H1 (cell line): ENCODE data around the gene NMB. TPM values are rescaled to one million over a fixed set of nuclear protein-coding genes. Genes with fewer than 3 reads are reported as not detected.

Source experiments
- CTCF ChIA-PET: fragments of 300-600 bp; sonication (Branson Sonifier 250); formaldehyde crosslinking; loops from one replicate; lab custom pipeline; 2021; ENCODE audit not compliant: partially characterized antibody; lab: Charles Lee
- POLR2A ChIA-PET: fragments of 300-600 bp; sonication (Branson Sonifier 250); formaldehyde crosslinking; loops from one replicate; lab custom pipeline; 2021; ENCODE audit warnings: inconsistent platforms; ENCODE audit not compliant: partially characterized antibody; lab: Charles Lee
- DNase-seq, 2 experiments: peaks; one replicate each; pipeline versions ENCODE4 v3.0.0 to v3.0.0-alpha.2; 2010 to 2022; ENCODE audit warnings: low spot score in 2 of 2, low read depth in 1 of 2, mixed read lengths in 1 of 2
- FAIRE-seq: peaks from 2 replicates; lab custom pipeline; 2011; peaks lifted over from hg19 to GRCh38; lab: Jason Lieb, UNC
- H2AFZ ChIP-seq: 2 replicates; pipeline ENCODE4 v1.8.1; 2012; ENCODE audit warnings: low read length, inconsistent platforms
- H2AK5ac ChIP-seq: 2 replicates; pipeline ENCODE4 v1.6.1; 2013; ENCODE audit warnings: low read depth, low read length
- H2BK120ac ChIP-seq: replicated peaks from 2 replicates; pipeline ENCODE3; 2013; ENCODE audit warnings: low read depth, low read length, inconsistent platforms
- H2BK12ac ChIP-seq: 2 replicates; pipeline ENCODE4 v1.6.1; 2013; ENCODE audit warnings: low read depth, low read length
- H2BK15ac ChIP-seq: 2 replicates; pipeline ENCODE4 v1.6.1; 2013; ENCODE audit warnings: low read length
- H2BK20ac ChIP-seq: 2 replicates; pipeline ENCODE4 v1.6.1; 2013; ENCODE audit warnings: low read length
- H2BK5ac ChIP-seq: 2 replicates; pipeline ENCODE4 v1.6.1; 2013; ENCODE audit warnings: low read depth, low read length
- H3K14ac ChIP-seq: 2 replicates; pipeline ENCODE4 v1.6.1; 2013; ENCODE audit warnings: inconsistent platforms; ENCODE audit not compliant: insufficient read length
- H3K18ac ChIP-seq: 2 replicates; pipeline ENCODE4 v1.6.1; 2013; ENCODE audit warnings: low read length; ENCODE audit errors: extremely low read depth
- H3K23ac ChIP-seq: 2 replicates; pipeline ENCODE4 v1.6.1; 2013; ENCODE audit warnings: inconsistent platforms; ENCODE audit not compliant: insufficient read length
- H3K23me2 ChIP-seq: 2 replicates; pipeline ENCODE4 v1.6.1; 2013; ENCODE audit warnings: low read depth, low read length
- H3K27ac ChIP-seq: 2 replicates; pipeline ENCODE4 v1.6.1; 2011; ENCODE audit warnings: low read depth, low read length, inconsistent platforms
- H3K27me3 ChIP-seq, 4 experiments: replicated peaks in 1 of 4; 1 replicate in 1 of 4; 2 replicates in 3 of 4; pipeline versions ENCODE4 v1.6.1 to v1.8.1; 2011 to 2013; ENCODE audit warnings: low read length in 3 of 4, mild to moderate bottlenecking in 3 of 4, inconsistent platforms in 2 of 4, mixed read lengths in 2 of 4, moderate library complexity in 1 of 4; ENCODE audit not compliant: control insufficient read depth in 3 of 4, insufficient read depth in 3 of 4; ENCODE audit errors: extremely low read depth in 1 of 4
- H3K36me3 ChIP-seq, 4 experiments: 2 replicates each; pipeline versions ENCODE4 v1.6.1 to v1.8.1; 2011 to 2013; ENCODE audit warnings: mild to moderate bottlenecking in 4 of 4, low read length in 3 of 4, moderate library complexity in 2 of 4, control low read depth in 1 of 4, inconsistent platforms in 1 of 4; ENCODE audit not compliant: insufficient read depth in 4 of 4, control insufficient read depth in 2 of 4
- H3K4ac ChIP-seq: replicated peaks from 2 replicates; pipeline ENCODE3; 2013; ENCODE audit warnings: low read length, low read depth, mixed read lengths, inconsistent platforms; ENCODE audit not compliant: insufficient read length
- H3K4me1 ChIP-seq, 4 experiments: replicated peaks in 1 of 4; 1 replicate in 1 of 4; 2 replicates in 3 of 4; pipeline versions ENCODE4 v1.6.1 to v1.8.1; 2011 to 2013; ENCODE audit warnings: low read length in 3 of 4, inconsistent platforms in 2 of 4, mixed read lengths in 1 of 4; ENCODE audit not compliant: insufficient read depth in 4 of 4, control insufficient read depth in 3 of 4
- H3K4me2 ChIP-seq, 2 experiments: 2 replicates each; pipeline versions ENCODE4 v1.6.1 to v1.8.1; 2011 to 2013; ENCODE audit warnings: low read depth in 2 of 2, low read length in 2 of 2, control low read depth in 1 of 2, inconsistent platforms in 1 of 2, mild to moderate bottlenecking in 1 of 2; ENCODE audit not compliant: insufficient read depth in 1 of 2
- H3K4me3 ChIP-seq, 4 experiments: fragments of 200-600, 300-600 bp in 1 of 4; sonication (generic), shearing (Covaris generic), sonication (Bioruptor Twin) in 1 of 4; 2 replicates each; pipeline versions ENCODE4 v1.5.1 to v1.8.1; 2011 to 2016; ENCODE audit warnings: low read length in 4 of 4, low read depth in 3 of 4, control low read depth in 2 of 4, inconsistent platforms in 2 of 4, mild to moderate bottlenecking in 2 of 4, mixed read lengths in 1 of 4, moderate library complexity in 1 of 4; ENCODE audit not compliant: insufficient read depth in 2 of 4; ENCODE audit errors: extremely low read depth in 1 of 4
- H3K56ac ChIP-seq: replicated peaks from 2 replicates; pipeline ENCODE3; 2013; ENCODE audit warnings: low read depth, mild to moderate bottlenecking, mixed read lengths, low read length, inconsistent platforms; ENCODE audit not compliant: insufficient read length
- H3K79me1 ChIP-seq: 2 replicates; pipeline ENCODE4 v1.6.1; 2013; ENCODE audit warnings: low read depth, low read length, control low read depth
- H3K79me2 ChIP-seq, 2 experiments: 2 replicates each; pipeline versions ENCODE4 v1.6.1 to v1.8.1; 2012 to 2013; ENCODE audit warnings: low read length in 2 of 2, mild to moderate bottlenecking in 2 of 2, inconsistent platforms in 1 of 2; ENCODE audit not compliant: insufficient read depth in 2 of 2, control insufficient read depth in 1 of 2
- H3K9ac ChIP-seq, 4 experiments: replicated peaks in 1 of 4; 1 replicate in 1 of 4; 2 replicates in 3 of 4; pipeline versions ENCODE4 v1.6.1 to v1.8.1; 2011 to 2013; ENCODE audit warnings: low read depth in 3 of 4, low read length in 3 of 4, control low read depth in 2 of 4, mild to moderate bottlenecking in 2 of 4, moderate library complexity in 2 of 4, inconsistent platforms in 1 of 4; ENCODE audit errors: extremely low read depth in 1 of 4
- H3K9me3 ChIP-seq, 2 experiments: 2 replicates each; pipeline versions ENCODE4 v1.6.1 to v1.8.1; 2012 to 2013; ENCODE audit warnings: mild to moderate bottlenecking in 2 of 2, moderate library complexity in 2 of 2, control low read depth in 1 of 2, inconsistent platforms in 1 of 2, low read depth in 1 of 2, low read length in 1 of 2, mixed read lengths in 1 of 2; ENCODE audit not compliant: insufficient read depth in 2 of 2
- H4K20me1 ChIP-seq, 2 experiments: replicated peaks in 1 of 2; 2 replicates each; pipeline versions ENCODE3 to v1.8.1; 2011 to 2013; ENCODE audit warnings: inconsistent platforms in 2 of 2, low read length in 2 of 2, mild to moderate bottlenecking in 1 of 2; ENCODE audit not compliant: insufficient read depth in 2 of 2, control insufficient read depth in 1 of 2
- H4K5ac ChIP-seq: 2 replicates; pipeline ENCODE4 v1.6.1; 2013; ENCODE audit warnings: low read length, low read depth, mixed read lengths, inconsistent platforms; ENCODE audit not compliant: insufficient read length
- H4K8ac ChIP-seq: 2 replicates; pipeline ENCODE4 v1.8.0; 2013; ENCODE audit warnings: mild to moderate bottlenecking, moderate library complexity, low read length, inconsistent platforms; ENCODE audit not compliant: insufficient read depth; ENCODE audit errors: extremely low read depth
- H4K91ac ChIP-seq: replicated peaks from 2 replicates; pipeline ENCODE3; 2013; ENCODE audit warnings: low read length, mixed read lengths, inconsistent platforms; ENCODE audit not compliant: insufficient read length
- CBX8 ChIP-seq: fragments of 300-800, 300-1000 bp; sonication (generic); IDR thresholded peaks from 2 replicates; pipeline ENCODE4 v1.7.1; 2016; ENCODE audit warnings: low read depth, low read length, borderline replicate concordance
- CEBPB ChIP-seq: IDR thresholded peaks from 2 replicates; pipeline ENCODE4 v1.6.1; 2012; ENCODE audit warnings: low read depth, low read length
- CHD1 ChIP-seq: IDR thresholded peaks from 2 replicates; pipeline ENCODE4 v1.6.1; 2012; ENCODE audit warnings: low read depth, low read length, improper control_type of control experiment
- CTBP2 ChIP-seq: IDR thresholded peaks from 2 replicates; pipeline ENCODE4 v1.7.0; 2011; ENCODE audit warnings: borderline replicate concordance, mild to moderate bottlenecking, moderate library complexity, mixed read lengths, low read length; ENCODE audit not compliant: insufficient read depth, insufficient read length
- KDM5A ChIP-seq: fragments of 200-600 bp; IDR thresholded peaks from 2 replicates; pipeline ENCODE4 v1.7.1; 2012; ENCODE audit warnings: mild to moderate bottlenecking, low read length, inconsistent platforms, mixed read lengths
- POLR2AphosphoS5 ChIP-seq: IDR thresholded peaks from 2 replicates; pipeline ENCODE4 v1.6.1; 2011; ENCODE audit warnings: low read depth, low read length
- RAD21 ChIP-seq, 2 experiments: IDR thresholded peaks in 1 of 2; conservative IDR thresholded peaks in 1 of 2; 2 replicates each; pipeline ENCODE4 v1.6.1; 2011; ENCODE audit warnings: low read depth in 2 of 2, low read length in 2 of 2, improper control_type of control experiment in 1 of 2, inconsistent platforms in 1 of 2, mild to moderate bottlenecking in 1 of 2, moderate library complexity in 1 of 2
- RNF2 ChIP-seq: fragments of 200-900, 300-1000 bp; sonication (generic); IDR thresholded peaks from 2 replicates; pipeline ENCODE4 v1.7.1; 2016; ENCODE audit warnings: borderline replicate concordance, low read depth, mild to moderate bottlenecking, antibody characterized with exemption, low read length; ENCODE audit not compliant: poor library complexity, severe bottlenecking; ENCODE audit errors: missing control alignments
- SP1 ChIP-seq: IDR thresholded peaks from 2 replicates; pipeline ENCODE4 v1.6.1; 2011; ENCODE audit warnings: low read depth, low read length
- SRF ChIP-seq: IDR thresholded peaks from 2 replicates; pipeline ENCODE4 v1.6.1; 2011; ENCODE audit warnings: mild to moderate bottlenecking, low read depth, low read length, moderate library complexity
- YY1 ChIP-seq: IDR thresholded peaks from 2 replicates; pipeline ENCODE4 v1.6.1; 2011; ENCODE audit warnings: low read depth, mild to moderate bottlenecking, low read length
- WGBS, 2 experiments: shearing (Covaris generic) in 1 of 2; methylation state at CpG; one replicate each; pipeline versions ENCODE4 v1.1.6 to v1.1.7; 2013 to 2015; ENCODE audit warnings: low lambda C conversion rate in 2 of 2, mixed read lengths in 2 of 2, inconsistent platforms in 1 of 2, low coverage in 1 of 2, missing lambda C conversion rate in 1 of 2; ENCODE audit not compliant: insufficient replicate concordance in 2 of 2, insufficient coverage in 1 of 2, insufficient read length in 1 of 2; ENCODE audit errors: extremely low coverage in 1 of 2, missing lambda C conversion rate in 1 of 2; 5-methylcytosine and 5-hydroxymethylcytosine counted together
- polyA plus RNA-seq, 7 experiments: library from polyadenylated mRNA; depleted of rRNA in 3 of 7; stranded (reverse) in 5 of 7; unstranded in 2 of 7; fragments of >200 nt in 5 of 7; fragments of 200-250 nt in 2 of 7; gene quantifications; 1 replicate in 5 of 7; 2 replicates in 1 of 7; 4 replicates in 1 of 7; pipeline versions ENCODE4 v1.2.1 to v1.2.3, GENCODE V29; 2011 to 2013; ENCODE audit warnings: missing spikeins in 2 of 7, mixed read lengths in 2 of 7
- total RNA-seq: library from RNA; stranded (reverse); fragmentation: NEBNext Ultra II Directional; extraction: Animal tissue kit (Norgen Biotek cat#: 25700); gene quantifications from 2 replicates; pipeline ENCODE4 v1.2.1, GENCODE V29; 2021
- TF ChIP-seq, protein P1 (sequence below): IDR thresholded peaks from 2 replicates; pipeline ENCODE4 v1.6.1; 2012; ENCODE audit warnings: low read length, inconsistent platforms

Gene NMB
- total and polyA plus RNA-seq, 2 of the 8 experiments (the other 6 are each of a cell fraction or from before 2014, with no cell fraction given) = 9.3 to 13.6 TPM

DNA sequence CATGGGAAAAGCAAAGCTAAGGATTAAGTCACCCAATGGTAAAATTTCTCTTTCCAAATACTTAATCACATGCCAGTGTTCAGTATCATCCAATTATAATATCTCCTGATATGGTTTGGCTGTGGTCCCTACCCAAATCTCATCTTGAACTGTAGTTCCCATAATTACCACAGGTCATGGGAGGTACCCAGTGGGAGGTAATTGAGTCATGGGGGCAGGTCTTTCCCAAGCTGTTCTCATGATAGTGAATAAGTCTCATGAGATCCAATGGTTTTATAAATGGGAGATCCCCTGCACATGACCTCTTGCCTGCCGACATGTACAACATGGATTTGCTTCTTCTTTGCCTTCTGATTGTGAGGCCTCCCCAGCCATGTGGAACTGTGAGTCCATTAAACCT is 26.1 kb upstream of the NMB start:
- no peak for FAIRE-seq
- no peak overlapping the region for H3K4me3 ChIP-seq
- no peaks in the 10 kb centered on the region; the same call in 1 of the 2 replicates for H3K79me1 ChIP-seq
- no peak overlapping the region for H2BK5ac ChIP-seq
- no peaks in the 10 kb centered on the region for H3K9me3 ChIP-seq
- peaks cover 2 to 64% (median 18%) of the 10 kb centered on the region in 4 experiments; a peak in 6 of 8 replicates for H3K36me3 ChIP-seq
- 59% methylated on average over 1 of the region's 1 CpG; no CpG with 5 or more reads in 1 of the 2 experiments for WGBS, 2 experiments
- no peaks in the 10 kb centered on the region for H3K27me3 ChIP-seq
- no peak overlapping the region for H2BK120ac ChIP-seq
- H3K4ac ChIP-seq = no peak overlapping the region
- no peak for DNase-seq
- no peak overlapping the region for H3K18ac ChIP-seq
- no peak overlapping the region for H2BK20ac ChIP-seq
- no peak overlapping the region for H2AK5ac ChIP-seq
- no peak overlapping the region for H3K14ac ChIP-seq
- no peaks in the 10 kb centered on the region for H3K4me1 ChIP-seq
- H3K4me2 ChIP-seq = no peak overlapping the region
- H4K20me1 ChIP-seq = peaks cover 0 to 1% of the 10 kb centered on the region in 2 experiments
- no peak overlapping the region for H2BK15ac ChIP-seq
- H2AFZ ChIP-seq = no peak overlapping the region
- no peak overlapping the region for H4K8ac ChIP-seq
- no peak overlapping the region for H2BK12ac ChIP-seq
- H3K56ac ChIP-seq = no peak overlapping the region
- no peaks in the 10 kb centered on the region for H3K23me2 ChIP-seq
- H3K79me2 ChIP-seq = 0 out of 4 replicates have a peak, but pooled peaks cover 0 to 4% of the 10 kb centered on the region in 2 experiments
- ChIA-PET POLR2A (interaction anchor here (1.2 kb wide), 1 partner anchor 106 kb away, joined by 4 read pairs; no protein-coding TSS in a partner anchor), CTCF (no interaction called here)
- H4K5ac ChIP-seq = no peak overlapping the region
- H4K91ac ChIP-seq = no peak overlapping the region
- no peak overlapping the region for H3K9ac ChIP-seq
- H3K23ac ChIP-seq = no peak overlapping the region
- H3K27ac ChIP-seq = no peak overlapping the region
- TF ChIP-seq RAD21 (IDR thresholded peaks at IDR 0.05 in 1 of 2, conservative IDR thresholded peaks at IDR 0.05 in 1 of 2; ENCODE audit: low read depth in 2 of 2, low read length in 2 of 2) = no peak
- no peak for TF ChIP-seq KDM5A
- TF ChIP-seq RNF2 = no peak
- TF ChIP-seq, protein P1, sequence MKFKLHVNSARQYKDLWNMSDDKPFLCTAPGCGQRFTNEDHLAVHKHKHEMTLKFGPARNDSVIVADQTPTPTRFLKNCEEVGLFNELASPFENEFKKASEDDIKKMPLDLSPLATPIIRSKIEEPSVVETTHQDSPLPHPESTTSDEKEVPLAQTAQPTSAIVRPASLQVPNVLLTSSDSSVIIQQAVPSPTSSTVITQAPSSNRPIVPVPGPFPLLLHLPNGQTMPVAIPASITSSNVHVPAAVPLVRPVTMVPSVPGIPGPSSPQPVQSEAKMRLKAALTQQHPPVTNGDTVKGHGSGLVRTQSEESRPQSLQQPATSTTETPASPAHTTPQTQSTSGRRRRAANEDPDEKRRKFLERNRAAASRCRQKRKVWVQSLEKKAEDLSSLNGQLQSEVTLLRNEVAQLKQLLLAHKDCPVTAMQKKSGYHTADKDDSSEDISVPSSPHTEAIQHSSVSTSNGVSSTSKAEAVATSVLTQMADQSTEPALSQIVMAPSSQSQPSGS = no peak
- TF ChIP-seq CTBP2 = no peak
- no peak for TF ChIP-seq CBX8
- TF ChIP-seq YY1 = no peak
- no peak for TF ChIP-seq POLR2AphosphoS5
- no peak for TF ChIP-seq CEBPB
- no peak for TF ChIP-seq SP1
- no peak for TF ChIP-seq SRF
- TF ChIP-seq CHD1 = no peak
